ENCODE data around the gene PYGO2.
"Not testable (repeated sequence)": the region's sequence is repeated elsewhere in the genome, so short reads cannot be mapped to it uniquely, and the experiment has no call there.

Gene PYGO2

DNA sequence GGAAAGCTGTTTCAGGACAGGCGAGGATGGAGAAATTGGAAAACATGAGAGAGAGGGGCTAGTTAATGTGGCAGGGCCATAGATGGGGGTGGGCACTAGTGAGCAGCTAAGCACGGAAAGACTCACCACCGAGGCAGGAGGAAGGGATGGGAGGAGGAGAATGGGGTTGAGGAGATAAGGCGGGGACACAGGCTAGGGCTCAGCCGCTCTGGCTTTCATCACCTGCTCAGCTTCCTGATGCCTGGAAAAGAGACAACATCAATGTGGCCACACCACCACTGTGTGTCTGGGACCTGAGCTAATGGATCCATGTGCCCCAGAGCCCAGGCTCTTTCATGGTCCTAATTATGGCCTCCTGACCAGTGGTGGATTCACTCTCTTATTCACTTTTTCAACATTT, 52.6 kb downstream of the PYGO2 start:
- no peak for DNase-seq (ENCODE audit: low spot score)

DNA sequence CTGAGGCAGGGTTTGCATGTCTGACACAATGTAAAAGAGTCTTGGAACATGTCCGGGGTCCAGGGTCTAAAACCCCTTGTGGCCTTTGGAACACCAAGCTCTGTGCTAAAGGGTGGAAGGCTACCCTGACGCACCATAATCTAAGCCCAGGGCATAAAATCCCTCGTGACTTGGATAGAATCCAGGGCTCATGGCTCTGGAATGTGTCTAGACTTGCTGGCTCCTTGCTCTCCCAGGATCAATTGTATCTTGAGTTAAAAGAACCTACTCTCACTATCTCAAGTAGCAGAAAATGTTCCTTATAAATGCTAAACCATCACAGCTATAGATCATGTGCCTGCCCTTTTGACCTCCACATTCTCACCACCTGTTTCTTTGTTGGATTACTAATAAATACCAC, 53.5 kb downstream of the PYGO2 start:
- not testable (repeated sequence) for DNase-seq (ENCODE audit: low spot score)

Data from CD4-positive, alpha-beta T cell treated with Interleukin-6 at 100 ng/mL for 8 hours (primary cell).